PC-9 (cell line): ENCODE data around the gene NAP1L5. TPM values are rescaled to one million over a fixed set of nuclear protein-coding genes. Genes with fewer than 3 reads are reported as not detected.

Experiments
- BruUV-seq: library from RNA; stranded (reverse); fragments of 400-500 nt; replicated peaks from 2 replicates; lab custom pipeline; 2021; lab: Mats Ljungman, UMichigan
- CTCF ChIA-PET: fragments of 300-600 bp; sonication (Branson Sonifier 250); formaldehyde crosslinking; loops from one replicate; lab custom pipeline; 2022; ENCODE audit warnings: antibody characterized with exemption; lab: Charles Lee
- POLR2A ChIA-PET: fragments of 300-600 bp; sonication (Branson Sonifier 250); formaldehyde crosslinking; loops from one replicate; lab custom pipeline; 2022; ENCODE audit warnings: antibody characterized with exemption; ENCODE audit not compliant: unreplicated experiment; lab: Charles Lee
- DNase-seq, 2 experiments: peaks; one replicate each; pipeline versions ENCODE4 v3.0.0 to v3.0.0-alpha.2; 2015 to 2022; ENCODE audit warnings: mixed read lengths in 1 of 2
- H2AFZ ChIP-seq: fragments of 200-600 bp; sonication (generic); 2 replicates; pipeline ENCODE4 v1.8.1; 2017; ENCODE audit warnings: antibody characterized with exemption
- H3F3A ChIP-seq: fragments of 200-600 bp; sonication (generic); 2 replicates; pipeline ENCODE4 v1.8.1; 2017; ENCODE audit warnings: antibody characterized with exemption, mild to moderate bottlenecking, low read depth; ENCODE audit not compliant: insufficient read depth
- H3K27ac ChIP-seq: fragments of 200-600 bp; sonication (generic); 2 replicates; pipeline ENCODE4 v1.6.1; 2016; ENCODE audit warnings: mixed run types
- H3K27me3 ChIP-seq: fragments of 200-600 bp; sonication (generic); 2 replicates; pipeline ENCODE4 v1.6.1; 2016; ENCODE audit warnings: low read depth, mixed run types; ENCODE audit not compliant: insufficient read depth
- H3K36me3 ChIP-seq: fragments of 200-600 bp; sonication (generic); 2 replicates; pipeline ENCODE4 v1.6.1; 2016; ENCODE audit warnings: low read depth, mixed run types
- H3K4me1 ChIP-seq: fragments of 200-600 bp; sonication (generic); replicated peaks from 2 replicates; pipeline ENCODE4 v1.6.1; 2016; ENCODE audit warnings: mixed run types; ENCODE audit not compliant: insufficient read depth
- H3K4me2 ChIP-seq: fragments of 200-600 bp; sonication (generic); 2 replicates; pipeline ENCODE4 v1.6.1; 2017; ENCODE audit warnings: mixed run types
- H3K4me3 ChIP-seq: fragments of 200-600 bp; sonication (generic); 2 replicates; pipeline ENCODE4 v1.6.1; 2016; ENCODE audit warnings: mixed run types
- H3K79me2 ChIP-seq: fragments of 200-600 bp; sonication (generic); 2 replicates; pipeline ENCODE4 v1.6.1; 2017; ENCODE audit warnings: low read depth, mixed run types
- H3K9me2 ChIP-seq: fragments of 200-600 bp; sonication (generic); 2 replicates; pipeline ENCODE4 v1.8.1; 2017; ENCODE audit warnings: mild to moderate bottlenecking; ENCODE audit not compliant: insufficient read depth
- H3K9me3 ChIP-seq: fragments of 200-600 bp; sonication (generic); 2 replicates; pipeline ENCODE4 v1.8.1; 2016; ENCODE audit warnings: low read depth; ENCODE audit not compliant: insufficient read depth
- H4K20me1 ChIP-seq: fragments of 200-600 bp; sonication (generic); 2 replicates; pipeline ENCODE4 v1.8.1; 2017; ENCODE audit not compliant: insufficient read depth
- CTCF ChIP-seq: fragments of 200-600 bp; sonication (generic); conservative IDR thresholded peaks from 2 replicates; pipeline ENCODE4 v1.6.1; 2017; ENCODE audit warnings: mixed run types, antibody characterized with exemption, mild to moderate bottlenecking, moderate library complexity
- EZH2 ChIP-seq: fragments of 200-600 bp; sonication (generic); IDR thresholded peaks from 2 replicates; pipeline ENCODE4 v1.8.0; 2017; ENCODE audit warnings: antibody characterized with exemption, low read depth
- intact Hi-C: fragments of 100-400 bp; cut with micrococcal nuclease; formaldehyde crosslinking; loops from one replicate; pipeline ENCODE4 v1.10.0; 2022; ENCODE audit not compliant: unreplicated experiment
- total RNA-seq: library from RNA; stranded (reverse); gene quantifications from 2 replicates; pipeline ENCODE4 v1.2.3, GENCODE V29; 2021

NAP1L5 gene
- total RNA-seq, 1 experiment from 2014 or later, result 0.37 TPM

- H3K36me3 ChIP-seq, result no peaks in the 10 kb centered on the region; the same call in 1 of the 2 replicates
- no peak for TF ChIP-seq EZH2
- TF ChIP-seq CTCF, result no peak
- BruUV-seq, result no TSS peak
- DNase-seq, result no peak
- no peak overlapping the region for H2AFZ ChIP-seq
- H3K9me3 ChIP-seq, result no peaks in the 10 kb centered on the region
- ChIA-PET POLR2A (no interaction called here), CTCF (interaction anchor here (0.6 kb wide), 1 partner anchor 28 kb away, joined by 11 read pairs; no protein-coding TSS in a partner anchor)
- H3K4me1 ChIP-seq, result no peaks in the 10 kb centered on the region
- H3K79me2 ChIP-seq, result no peaks in the 10 kb centered on the region
- no peaks in the 10 kb centered on the region for H3K9me2 ChIP-seq
- no peak overlapping the region for H3K4me3 ChIP-seq
- H3K27me3 ChIP-seq, result no peaks in the 10 kb centered on the region
- intact Hi-C loops, result no loop called here
- no peaks in the 10 kb centered on the region for H3F3A ChIP-seq
- no peak overlapping the region for H3K4me2 ChIP-seq
- H3K27ac ChIP-seq, result no peak overlapping the region
- H4K20me1 ChIP-seq, result no peaks in the 10 kb centered on the region
These were observed 28.4 kb upstream of the NAP1L5 start for GRCh38 chr4:88725986-88726385.

DNA sequence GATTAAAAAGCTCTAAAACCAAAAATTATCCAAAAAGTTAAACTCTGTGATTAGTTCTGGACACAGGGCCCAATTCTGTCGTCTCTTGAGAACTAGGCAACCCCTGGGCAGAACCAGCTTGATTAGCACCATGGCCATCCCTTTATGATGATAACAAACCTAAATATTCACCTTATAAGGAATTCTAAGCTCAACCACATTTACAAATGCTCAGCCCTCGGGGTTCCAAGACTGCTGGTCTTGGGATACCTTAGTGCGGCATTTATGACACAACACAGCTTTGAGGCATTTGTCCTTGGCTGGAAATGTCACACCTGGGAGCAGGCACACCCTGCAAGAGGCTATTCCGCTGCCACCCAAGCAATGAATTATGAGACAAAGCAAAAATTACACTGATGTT, 27.5 kb upstream of the NAP1L5 start:
- Histone ChIP-seq H2AFZ (no peak overlapping the region), H3K4me3 (no peak overlapping the region), H3K27me3 (no peaks in the 10 kb centered on the region), H3K4me2 (no peak overlapping the region), H3K27ac (no peak overlapping the region), H3K9me2 (no peaks in the 10 kb centered on the region), H3K79me2 (no peaks in the 10 kb centered on the region), H4K20me1 (no peaks in the 10 kb centered on the region), H3K9me3 (no peaks in the 10 kb centered on the region), H3K4me1 (no peaks in the 10 kb centered on the region), H3F3A (no peaks in the 10 kb centered on the region), H3K36me3 (no peaks in the 10 kb centered on the region; the same call in 1 of the 2 replicates)
- TF ChIP-seq EZH2, result no peak
- TF ChIP-seq CTCF, result no peak
- ChIA-PET POLR2A (interaction anchor here (0.6 kb wide), 1 partner anchor 692 kb away, joined by 3 read pairs; no protein-coding TSS in a partner anchor), CTCF (no interaction called here)
- DNase-seq, result no peak
- intact Hi-C loops, result no loop called here
- BruUV-seq, result no TSS peak

DNA sequence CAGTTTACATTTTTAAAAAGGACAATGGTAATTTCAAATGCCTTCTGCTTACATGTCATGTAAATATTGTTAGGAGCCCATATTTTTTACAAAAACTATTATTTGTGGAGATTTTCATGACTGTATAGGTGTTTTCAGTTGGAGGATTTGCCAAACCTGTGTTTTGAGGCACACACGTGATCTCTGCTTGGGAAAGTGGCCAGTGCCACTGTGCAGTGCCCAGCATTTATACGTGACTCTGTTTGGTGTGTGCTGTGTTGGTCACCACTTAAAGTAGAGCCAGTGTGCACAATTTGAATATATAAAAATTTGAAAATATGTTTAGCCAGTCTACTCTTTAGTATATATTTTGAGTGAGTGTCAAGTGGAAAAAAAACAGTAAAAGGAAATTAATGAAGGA, 26.8 kb upstream of the NAP1L5 start:
- BruUV-seq, result no TSS peak
- CTCF ChIA-PET, result no interaction called here
- Histone ChIP-seq H3K36me3 (no peaks in the 10 kb centered on the region; the same call in 1 of the 2 replicates), H3K9me3 (no peaks in the 10 kb centered on the region), H3F3A (no peaks in the 10 kb centered on the region), H3K9me2 (no peaks in the 10 kb centered on the region), H3K4me1 (no peaks in the 10 kb centered on the region), H4K20me1 (no peaks in the 10 kb centered on the region), H2AFZ (no peak overlapping the region), H3K27ac (no peak overlapping the region), H3K27me3 (no peaks in the 10 kb centered on the region), H3K79me2 (no peaks in the 10 kb centered on the region), H3K4me2 (no peak overlapping the region), H3K4me3 (no peak overlapping the region)
- POLR2A ChIA-PET, result no interaction called here
- intact Hi-C loops, result no loop called here
- no peak for DNase-seq
- TF ChIP-seq EZH2, result no peak
- no peak for TF ChIP-seq CTCF
